ES-I3 (cell line): ENCODE data around the gene NUP42.
"Not testable (repeated sequence)": the region's sequence is repeated elsewhere in the genome, so short reads cannot be mapped to it uniquely, and the experiment has no call there.

Experiments used
- H3K36me3 ChIP-seq: 2 replicates; pipeline ENCODE4 v1.6.1; 2013; ENCODE audit warnings: mild to moderate bottlenecking, low read length, control low read depth, moderate library complexity; ENCODE audit not compliant: insufficient read depth
- H3K4me1 ChIP-seq: 2 replicates; pipeline ENCODE4 v1.6.1; 2013; ENCODE audit warnings: mild to moderate bottlenecking, control low read depth, low read length; ENCODE audit not compliant: insufficient read depth
- H3K9ac ChIP-seq: 2 replicates; pipeline ENCODE4 v1.6.1; 2013; ENCODE audit warnings: low read depth, mild to moderate bottlenecking, low read length, moderate library complexity
- H3K9me3 ChIP-seq: 2 replicates; pipeline ENCODE4 v1.6.1; 2013; ENCODE audit warnings: mild to moderate bottlenecking, low read length, moderate library complexity; ENCODE audit not compliant: control insufficient read depth, insufficient read depth

Gene NUP42

DNA sequence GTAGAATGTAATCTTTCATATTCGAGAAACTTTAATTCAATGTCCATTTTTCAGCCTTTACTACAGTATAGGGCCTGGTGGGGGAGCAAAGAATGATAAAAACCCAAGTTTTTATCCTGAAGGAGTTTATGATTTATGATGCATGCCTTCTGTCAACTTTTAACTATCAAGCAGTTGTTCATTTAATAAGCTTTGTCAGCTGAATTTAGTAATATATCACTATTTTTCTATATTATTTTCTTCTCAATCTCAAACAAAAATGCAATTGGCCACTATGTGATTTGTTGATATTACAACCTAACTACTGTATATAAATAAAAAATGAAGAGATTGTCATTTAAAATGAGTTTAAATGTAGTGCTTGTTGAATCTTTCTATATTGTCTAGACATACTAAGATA, 2.4 kb downstream of the NUP42 start:
- H3K36me3 ChIP-seq, result peaks cover 7% of the 10 kb centered on the region
- no peak overlapping the region for H3K9ac ChIP-seq
- no peaks in the 10 kb centered on the region for H3K9me3 ChIP-seq
- no peaks in the 10 kb centered on the region for H3K4me1 ChIP-seq

DNA sequence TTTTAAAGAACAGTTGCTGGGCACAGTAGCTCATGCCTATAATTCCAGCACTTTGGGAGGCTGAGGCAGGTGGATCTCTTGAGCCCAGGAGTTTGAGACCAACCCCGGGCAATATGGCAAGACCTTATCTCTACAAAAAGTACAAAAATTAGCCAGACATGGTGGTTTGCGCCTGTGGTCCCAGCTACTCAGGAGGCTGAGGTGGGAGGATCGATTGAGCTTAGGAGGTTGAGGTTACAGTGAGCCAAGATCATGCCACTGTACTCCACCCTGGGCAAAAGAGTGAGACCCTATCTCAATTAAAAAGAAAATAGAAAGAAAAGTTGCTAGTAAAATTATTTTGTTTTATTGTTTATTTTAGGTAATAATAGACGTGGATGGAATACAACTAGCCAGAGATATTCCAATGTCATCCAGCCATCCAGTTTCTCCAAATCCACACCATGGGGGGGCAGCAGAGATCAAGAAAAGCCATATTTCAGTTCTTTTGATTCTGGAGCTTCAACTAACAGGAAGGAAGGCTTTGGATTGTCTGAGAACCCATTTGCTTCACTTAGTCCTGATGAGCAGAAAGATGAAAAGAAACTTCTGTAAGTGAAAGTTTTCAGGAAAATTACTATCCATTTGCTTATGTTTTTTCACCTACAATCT, 3.0 kb downstream of the NUP42 start:
- no peaks in the 10 kb centered on the region for H3K4me1 ChIP-seq
- H3K36me3 ChIP-seq, result peaks cover 7% of the 10 kb centered on the region
- H3K9ac ChIP-seq, result no peak overlapping the region
- H3K9me3 ChIP-seq, result no peaks in the 10 kb centered on the region

DNA sequence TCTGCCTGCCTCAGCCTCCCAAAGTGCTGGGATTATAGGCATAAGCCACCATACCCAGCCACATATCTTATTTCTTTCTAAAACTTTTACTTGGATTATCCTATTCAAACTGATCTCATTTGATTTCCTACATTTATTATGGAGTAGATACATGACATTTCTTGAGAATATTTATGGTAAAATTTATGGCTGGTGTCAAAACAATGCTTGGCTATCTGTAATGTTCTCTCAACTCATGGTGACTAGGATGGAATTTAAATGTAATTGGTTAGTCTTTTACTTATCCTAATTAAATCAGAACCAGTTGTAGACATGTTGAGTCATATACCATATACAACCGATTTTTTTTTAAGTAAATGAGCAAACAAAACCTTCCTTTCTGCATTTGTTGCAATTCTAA, 4.1 kb downstream of the NUP42 start:
- peaks cover 8% of the 10 kb centered on the region for H3K36me3 ChIP-seq
- H3K9ac ChIP-seq, result no peak overlapping the region
- H3K9me3 ChIP-seq, result no peaks in the 10 kb centered on the region
- H3K4me1 ChIP-seq, result no peaks in the 10 kb centered on the region

GRCh38 chr7:23191022-23191421, 9.2 kb downstream of the NUP42 start:
- no peaks in the 10 kb centered on the region for H3K4me1 ChIP-seq
- H3K36me3 ChIP-seq, result peaks cover 18% of the 10 kb centered on the region
- H3K9me3 ChIP-seq, result no peaks in the 10 kb centered on the region
- H3K9ac ChIP-seq, result no peak overlapping the region

- H3K9ac ChIP-seq, H3K9me3 ChIP-seq, H3K4me1 ChIP-seq: not testable (repeated sequence)
- peaks cover 16% of the 10 kb centered on the region for H3K36me3 ChIP-seq
Observed at GRCh38 chr7:23193650-23194227, 11.9 kb downstream of the NUP42 start.

DNA sequence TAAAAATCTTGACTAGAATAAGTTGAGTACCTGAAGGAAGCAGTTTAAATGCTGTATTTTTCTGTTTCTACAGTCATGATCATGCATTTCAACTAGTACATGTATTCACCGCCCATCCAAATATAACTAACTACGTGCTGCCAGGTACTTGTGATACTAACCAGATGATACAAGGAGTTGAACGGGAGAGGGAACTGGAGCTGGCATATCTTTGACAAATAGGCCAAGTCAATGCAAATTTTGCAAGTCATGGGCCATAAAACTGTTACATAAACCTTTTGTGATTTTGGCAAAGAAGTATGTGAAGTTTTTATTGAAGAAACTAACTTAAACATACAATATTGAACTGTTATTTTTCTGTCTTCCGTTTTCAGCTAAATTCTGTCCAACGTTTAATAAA, 14.5 kb downstream of the NUP42 start:
- no peak overlapping the region for H3K9ac ChIP-seq
- peaks cover 31% of the 10 kb centered on the region for H3K36me3 ChIP-seq
- H3K4me1 ChIP-seq, result no peaks in the 10 kb centered on the region
- no peaks in the 10 kb centered on the region for H3K9me3 ChIP-seq

GRCh38 chr7:23197745-23198144, 15.9 kb downstream of the NUP42 start:
- H3K9me3 ChIP-seq, H3K4me1 ChIP-seq, H3K9ac ChIP-seq: not testable (repeated sequence)
- H3K36me3 ChIP-seq, result peaks cover 32% of the 10 kb centered on the region

- Histone ChIP-seq H3K4me1 (no peaks in the 10 kb centered on the region), H3K9me3 (no peaks in the 10 kb centered on the region), H3K36me3 (peaks cover 27% of the 10 kb centered on the region), H3K9ac (no peak overlapping the region)
Observed at GRCh38 chr7:23200331-23200730, 18.5 kb downstream of the NUP42 start.

- H3K9me3 ChIP-seq, result no peaks in the 10 kb centered on the region
- H3K9ac ChIP-seq, result no peak overlapping the region
- H3K36me3 ChIP-seq, result peaks cover 21% of the 10 kb centered on the region
- H3K4me1 ChIP-seq, result no peaks in the 10 kb centered on the region
Observed at GRCh38 chr7:23204241-23204640, 22.4 kb downstream of the NUP42 start.

- H3K9ac ChIP-seq, result no peak overlapping the region
- H3K36me3 ChIP-seq, result peaks cover 8% of the 10 kb centered on the region; the same call in 1 of the 2 replicates
- no peaks in the 10 kb centered on the region for H3K4me1 ChIP-seq
Observed at GRCh38 chr7:23205577-23205908, 23.7 kb downstream of the NUP42 start.

GRCh38 chr7:23205909-23206767, 24.3 kb downstream of the NUP42 start:
- H3K9me3 ChIP-seq, result no peaks in the 10 kb centered on the region
- peaks cover 6% of the 10 kb centered on the region; the same call in 1 of the 2 replicates for H3K36me3 ChIP-seq
- no peaks in the 10 kb centered on the region for H3K4me1 ChIP-seq
- H3K9ac ChIP-seq, result no peak overlapping the region

More at GRCh38 chr7:23205577-23205908, 23.7 kb downstream of the NUP42 start:
- H3K9me3 ChIP-seq, result no peaks in the 10 kb centered on the region

- no peaks in the 10 kb centered on the region for H3K9me3 ChIP-seq
- no peak overlapping the region for H3K9ac ChIP-seq
- no peaks in the 10 kb centered on the region for H3K36me3 ChIP-seq
- H3K4me1 ChIP-seq, result no peaks in the 10 kb centered on the region
Observed at GRCh38 chr7:23207021-23207420, 25.2 kb downstream of the NUP42 start.

GRCh38 chr7:23207884-23208283, 26.0 kb downstream of the NUP42 start:
- H3K9me3 ChIP-seq, result no peaks in the 10 kb centered on the region
- H3K4me1 ChIP-seq, result no peaks in the 10 kb centered on the region
- H3K36me3 ChIP-seq, result no peaks in the 10 kb centered on the region
- no peak overlapping the region for H3K9ac ChIP-seq

- Histone ChIP-seq H3K4me1 (no peaks in the 10 kb centered on the region), H3K9ac (no peak overlapping the region), H3K36me3 (no peaks in the 10 kb centered on the region), H3K9me3 (no peaks in the 10 kb centered on the region)
Observed at GRCh38 chr7:23208316-23208715, 26.5 kb downstream of the NUP42 start.

GRCh38 chr7:23210506-23210905, 28.7 kb downstream of the NUP42 start:
- no peaks in the 10 kb centered on the region for H3K36me3 ChIP-seq
- H3K4me1 ChIP-seq, result no peaks in the 10 kb centered on the region
- no peak overlapping the region for H3K9ac ChIP-seq
- H3K9me3 ChIP-seq, result no peaks in the 10 kb centered on the region
